Prostate gland (tissue), 2 donors: Measurements from ENCODE around the gene ANO2.

Experiments used
- CTCF ChIP-seq, 4 experiments: fragments of 200-600 bp in 2 of 4; fragments of 450-650 bp in 2 of 4; sonication (generic) in 2 of 4; IDR thresholded peaks; 1 replicate in 3 of 4; 2 replicates in 1 of 4; pipeline ENCODE4 v1.5.1; 2016 to 2019; ENCODE audit warnings: antibody characterized with exemption in 4 of 4, mild to moderate bottlenecking in 2 of 4, moderate library complexity in 2 of 4
- POLR2A ChIP-seq: fragments of 450-650 bp; IDR thresholded peaks from one replicate; pipeline ENCODE4 v1.6.1; 2016; ENCODE audit warnings: antibody characterized with exemption, mild to moderate bottlenecking
- POLR2AphosphoS5 ChIP-seq: sonication (generic); formaldehyde crosslinking; IDR thresholded peaks from one replicate; pipeline ENCODE4 v1.6.1; 2017; ENCODE audit warnings: antibody characterized with exemption

GRCh38 chr12:5513406-5513805 lies 431.7 kb downstream of the ANO2 start:
- TF ChIP-seq CTCF (IDR thresholded peaks at IDR 0.05) (no peak), POLR2A (no peak), POLR2AphosphoS5 (no peak)
